HEK293 (cell line): ENCODE measurements around the gene ATP13A2.

ENCODE experiments used
- CTCF ChIA-PET: fragments of 350-600 bp; formaldehyde crosslinking; extraction: SDS; loops from one replicate; lab custom pipeline; 2021; ENCODE audit warnings: antibody characterized with exemption; lab: Yijun Ruan, JAX
- POLR2A ChIA-PET: fragments of 300-600 bp; formaldehyde crosslinking; extraction: SDS; loops from one replicate; lab custom pipeline; 2020; ENCODE audit warnings: antibody characterized with exemption, inconsistent platforms; lab: Yijun Ruan, JAX
- H3K27ac ChIP-seq: fragments of 200-500 bp; sonication (Bioruptor generic); 2 replicates; pipeline ENCODE4 v1.5.1; 2014; ENCODE audit warnings: low read depth, low read length, control low read depth, inconsistent platforms; ENCODE audit errors: extremely low read depth
- H3K36me3 ChIP-seq, 2 experiments: fragments of 200-500 bp in 1 of 2; sonication (Bioruptor generic) in 1 of 2; 1 replicate in 1 of 2; 2 replicates in 1 of 2; pipeline ENCODE4 v1.5.1; 2014 to 2017; ENCODE audit warnings: inconsistent platforms in 2 of 2, low read length in 2 of 2; ENCODE audit not compliant: control insufficient read depth in 2 of 2, insufficient read depth in 1 of 2
- H3K4me1 ChIP-seq: fragments of 200-500 bp; sonication (Bioruptor generic); 2 replicates; pipeline ENCODE4 v1.5.1; 2014; ENCODE audit warnings: mild to moderate bottlenecking, low read length, inconsistent platforms; ENCODE audit not compliant: control insufficient read depth, insufficient read depth
- H3K4me3 ChIP-seq: 2 replicates; pipeline ENCODE4 v1.5.1; 2011; ENCODE audit warnings: low read depth, mild to moderate bottlenecking, control low read depth, low read length, moderate library complexity
- H3K9me3 ChIP-seq: fragments of 200-500 bp; sonication (Bioruptor generic); 2 replicates; pipeline ENCODE4 v1.5.1; 2014; ENCODE audit warnings: low read depth, low read length, inconsistent platforms; ENCODE audit not compliant: control insufficient read depth, insufficient read depth
- GFI1B ChIP-seq: fragments of 450-650 bp; formaldehyde crosslinking; IDR thresholded peaks from 2 replicates; pipeline ENCODE4 v1.5.1; 2016; ENCODE audit warnings: missing biosample characterization, missing genetic modification characterization
- KLF1 ChIP-seq: fragments of 450-650 bp; formaldehyde crosslinking; IDR thresholded peaks from 2 replicates; pipeline ENCODE4 v1.5.1; 2016; ENCODE audit warnings: missing biosample characterization, missing genetic modification characterization
- KLF7 ChIP-seq: fragments of 450-650 bp; formaldehyde crosslinking; IDR thresholded peaks from 2 replicates; pipeline ENCODE4 v1.5.1; 2016; ENCODE audit warnings: missing biosample characterization, missing genetic modification characterization, borderline replicate concordance
- MZF1 ChIP-seq: fragments of 450-650 bp; formaldehyde crosslinking; IDR thresholded peaks from 2 replicates; pipeline ENCODE4 v1.5.1; 2017; ENCODE audit warnings: missing biosample characterization, missing genetic modification characterization, borderline replicate concordance
- SP7 ChIP-seq: fragments of 450-650 bp; formaldehyde crosslinking; IDR thresholded peaks from 2 replicates; pipeline ENCODE4 v1.5.1; 2016; ENCODE audit warnings: missing biosample characterization, missing genetic modification characterization
- TCF7L2 ChIP-seq: IDR thresholded peaks from 2 replicates; pipeline ENCODE4 v1.6.1; 2011; ENCODE audit warnings: low read depth, mild to moderate bottlenecking, inconsistent platforms, low read length, moderate library complexity, borderline replicate concordance
- ZNF16 ChIP-seq: fragments of 450-650 bp; formaldehyde crosslinking; IDR thresholded peaks from 2 replicates; pipeline ENCODE4 v1.5.1; 2016; ENCODE audit warnings: low read depth, missing biosample characterization, missing genetic modification characterization
- ZNF292 ChIP-seq: fragments of 450-650 bp; formaldehyde crosslinking; IDR thresholded peaks from 2 replicates; pipeline ENCODE4 v1.5.1; 2016; ENCODE audit warnings: low read depth, missing biosample characterization, missing genetic modification characterization, borderline replicate concordance
- ZNF48 ChIP-seq: fragments of 450-650 bp; formaldehyde crosslinking; IDR thresholded peaks from 2 replicates; pipeline ENCODE4 v1.5.1; 2016; ENCODE audit warnings: missing biosample characterization, missing genetic modification characterization
- ZNF513 ChIP-seq: fragments of 450-650 bp; IDR thresholded peaks from 2 replicates; pipeline ENCODE4 v1.5.1; 2018; ENCODE audit warnings: missing biosample characterization, missing genetic modification characterization
- ZNF518A ChIP-seq: fragments of 450-650 bp; formaldehyde crosslinking; conservative IDR thresholded peaks from 2 replicates; pipeline ENCODE4 v1.5.1; 2016; ENCODE audit warnings: low read depth, missing biosample characterization, missing genetic modification characterization
- ZNF558 ChIP-seq: fragments of 450-650 bp; formaldehyde crosslinking; IDR thresholded peaks from 2 replicates; pipeline ENCODE4 v1.5.1; 2016; ENCODE audit warnings: missing biosample characterization, missing genetic modification characterization
- ZNF560 ChIP-seq: fragments of 450-650 bp; formaldehyde crosslinking; IDR thresholded peaks from 2 replicates; pipeline ENCODE4 v1.5.1; 2017; ENCODE audit warnings: missing biosample characterization, missing genetic modification characterization, borderline replicate concordance
- ZNF561 ChIP-seq: fragments of 450-650 bp; IDR thresholded peaks from 2 replicates; pipeline ENCODE4 v1.5.1; 2018; ENCODE audit warnings: missing biosample characterization, missing genetic modification characterization, borderline replicate concordance
- ZNF596 ChIP-seq: fragments of 450-650 bp; IDR thresholded peaks from 2 replicates; pipeline ENCODE4 v1.5.0; 2018; ENCODE audit warnings: missing biosample characterization, mild to moderate bottlenecking, missing genetic modification characterization, moderate library complexity
- ZNF621 ChIP-seq: fragments of 450-650 bp; formaldehyde crosslinking; IDR thresholded peaks from 2 replicates; pipeline ENCODE4 v1.5.1; 2017; ENCODE audit warnings: missing biosample characterization, missing genetic modification characterization
- ZNF639 ChIP-seq: fragments of 450-650 bp; formaldehyde crosslinking; IDR thresholded peaks from 2 replicates; pipeline ENCODE4 v1.5.1; 2016; ENCODE audit warnings: missing biosample characterization, missing genetic modification characterization
- ZNF792 ChIP-seq: fragments of 450-650 bp; formaldehyde crosslinking; IDR thresholded peaks from 2 replicates; pipeline ENCODE4 v1.5.1; 2016; ENCODE audit warnings: missing biosample characterization, missing genetic modification characterization
- ZXDB ChIP-seq: fragments of 450-650 bp; formaldehyde crosslinking; IDR thresholded peaks from 2 replicates; pipeline ENCODE4 v1.5.1; 2016; ENCODE audit warnings: missing biosample characterization, missing genetic modification characterization

The ATP13A2 gene

GRCh38 chr1:17045150-17045549 is 33.4 kb upstream of the ATP13A2 start:
- TF ChIP-seq ZNF16, result no peak
- no peak for TF ChIP-seq ZNF792 (tag by site-specific recombination)
- TF ChIP-seq ZNF639 (tag by site-specific recombination), result no peak
- 0 out of 2 replicates have a peak, but pooled peaks have one; percentile 25 for TF ChIP-seq KLF1
- no peak for TF ChIP-seq ZNF596
- H3K4me1 ChIP-seq, result no peaks in the 10 kb centered on the region
- no peaks in the 10 kb centered on the region for H3K9me3 ChIP-seq
- H3K36me3 ChIP-seq, result peaks cover 54 to 58% of the 10 kb centered on the region in 2 experiments
- no peak overlapping the region for H3K27ac ChIP-seq
- CTCF ChIA-PET, result interaction anchor here (0.5 to 7.0 kb wide), 12 partner anchors 11 to 436 kb away, joined by 3 to 115 read pairs (median 7); no protein-coding TSS in a partner anchor
- H3K4me3 ChIP-seq, result no peak overlapping the region
- POLR2A ChIA-PET, result interaction anchor here (1.0 kb wide), 1 partner anchor 45 kb away, joined by 3 read pairs; no protein-coding TSS in a partner anchor

GRCh38 chr1:17043676-17044075 is 31.9 kb upstream of the ATP13A2 start:
- ChIA-PET POLR2A (no interaction called here), CTCF (interaction anchor here (1.8 to 7.0 kb wide), 3 partner anchors 80 to 92 kb away, joined by 4 to 115 read pairs (median 71); no protein-coding TSS in a partner anchor)
- H3K9me3 ChIP-seq, result no peaks in the 10 kb centered on the region
- H3K4me1 ChIP-seq, result no peaks in the 10 kb centered on the region
- peaks cover 51 to 57% of the 10 kb centered on the region in 2 experiments for H3K36me3 ChIP-seq
- TF ChIP-seq ZNF513 (no peak), ZNF48 (tag by site-specific recombination) (no peak), ZNF621 (tag by site-specific recombination) (no peak), ZNF292 (no peak), ZNF560 (tag by site-specific recombination) (no peak)
- H3K27ac ChIP-seq, result no peak overlapping the region
- H3K4me3 ChIP-seq, result no peak overlapping the region

GRCh38 chr1:17040135-17040534 is 28.4 kb upstream of the ATP13A2 start:
- no peak overlapping the region for H3K27ac ChIP-seq
- POLR2A ChIA-PET, result no interaction called here
- no peak for TF ChIP-seq GFI1B
- peak; percentile 98 for TF ChIP-seq ZNF558
- TF ChIP-seq, all 188 proteins: peak for 1
- Histone ChIP-seq H3K4me3 (no peak overlapping the region), H3K9me3 (no peaks in the 10 kb centered on the region), H3K36me3 (peaks cover 60 to 79% of the 10 kb centered on the region in 2 experiments), H3K4me1 (no peaks in the 10 kb centered on the region)
- CTCF ChIA-PET, result interaction anchor here (0.6 to 1.0 kb wide), 2 partner anchors 88 to 440 kb away, joined by 4 to 6 read pairs; no protein-coding TSS in a partner anchor

- H3K9me3 ChIP-seq, result no peaks in the 10 kb centered on the region
- H3K36me3 ChIP-seq, result peaks cover 58 to 78% of the 10 kb centered on the region in 2 experiments
- H3K4me1 ChIP-seq, result no peaks in the 10 kb centered on the region
- ChIA-PET POLR2A (no interaction called here), CTCF (interaction anchor here (0.6 kb wide), 1 partner anchor 10 kb away, joined by 3 read pairs; no protein-coding TSS in a partner anchor)
- no peak overlapping the region for H3K4me3 ChIP-seq
- H3K27ac ChIP-seq, result no peak overlapping the region
- TF ChIP-seq TCF7L2 (no peak), ZNF518A (no peak), SP7 (tag by site-specific recombination) (no peak), ZNF561 (no peak), MZF1 (no peak), ZXDB (tag by site-specific recombination) (no peak), ZNF560 (tag by site-specific recombination) (no peak), ZNF513 (no peak), KLF7 (tag by site-specific recombination) (no peak)
Measured at GRCh38 chr1:17039522-17039921, 27.8 kb upstream of the ATP13A2 start.
